Measurements from ENCODE around the gene MCEE.
A peak's percentile ranks its signal among the peaks of the same experiment; 100 is the strongest.

DNA sequence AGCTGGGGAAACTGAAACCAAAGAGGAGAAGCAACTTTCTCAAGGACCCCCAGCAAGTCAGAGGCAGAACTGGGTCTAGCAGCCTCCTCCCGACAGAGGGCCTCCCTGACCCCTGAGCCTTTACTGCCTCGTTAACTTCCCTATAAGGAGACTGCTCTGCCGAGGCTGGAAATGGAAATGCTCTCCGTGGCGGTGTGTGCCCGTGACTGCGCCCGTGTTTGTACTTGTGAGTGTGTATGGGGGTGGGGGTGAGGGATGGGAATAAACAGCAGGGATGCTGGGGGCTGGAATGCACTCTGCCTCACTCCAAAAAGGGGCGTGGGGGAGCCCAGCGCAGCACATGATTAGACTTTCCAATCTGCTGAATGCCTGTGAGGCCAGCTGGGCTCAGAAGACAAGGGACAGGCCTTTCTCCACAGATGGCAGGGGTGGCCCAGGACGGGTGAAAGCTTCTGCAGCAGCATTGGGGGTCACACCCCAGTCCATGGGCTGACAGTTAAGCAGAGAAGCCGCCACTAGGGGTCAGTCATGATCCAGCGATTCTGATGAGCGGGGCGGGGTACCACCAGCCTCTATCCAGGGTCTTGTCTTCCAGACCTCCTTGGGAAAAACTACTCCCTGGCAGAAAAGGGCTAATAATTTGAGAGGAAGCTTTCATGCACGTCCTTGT, 27.2 kb upstream of the MCEE start:
- TF ChIP-seq, protein P1, sequence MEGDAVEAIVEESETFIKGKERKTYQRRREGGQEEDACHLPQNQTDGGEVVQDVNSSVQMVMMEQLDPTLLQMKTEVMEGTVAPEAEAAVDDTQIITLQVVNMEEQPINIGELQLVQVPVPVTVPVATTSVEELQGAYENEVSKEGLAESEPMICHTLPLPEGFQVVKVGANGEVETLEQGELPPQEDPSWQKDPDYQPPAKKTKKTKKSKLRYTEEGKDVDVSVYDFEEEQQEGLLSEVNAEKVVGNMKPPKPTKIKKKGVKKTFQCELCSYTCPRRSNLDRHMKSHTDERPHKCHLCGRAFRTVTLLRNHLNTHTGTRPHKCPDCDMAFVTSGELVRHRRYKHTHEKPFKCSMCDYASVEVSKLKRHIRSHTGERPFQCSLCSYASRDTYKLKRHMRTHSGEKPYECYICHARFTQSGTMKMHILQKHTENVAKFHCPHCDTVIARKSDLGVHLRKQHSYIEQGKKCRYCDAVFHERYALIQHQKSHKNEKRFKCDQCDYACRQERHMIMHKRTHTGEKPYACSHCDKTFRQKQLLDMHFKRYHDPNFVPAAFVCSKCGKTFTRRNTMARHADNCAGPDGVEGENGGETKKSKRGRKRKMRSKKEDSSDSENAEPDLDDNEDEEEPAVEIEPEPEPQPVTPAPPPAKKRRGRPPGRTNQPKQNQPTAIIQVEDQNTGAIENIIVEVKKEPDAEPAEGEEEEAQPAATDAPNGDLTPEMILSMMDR (IDR thresholded peaks at IDR 0.05) = peak in 2 of 3 experiments; percentile 45 to 57
- TF ChIP-seq POLR2A (IDR thresholded peaks at IDR 0.05; ENCODE audit: low read depth) = no peak
